Ovary (tissue), 9 donors: Measurements from ENCODE around the gene WIPF3. TPM values are rescaled to one million over a fixed set of nuclear protein-coding genes. Genes with fewer than 3 reads are reported as not detected.
"Not testable (repeated sequence)": the region's sequence is repeated elsewhere in the genome, so short reads cannot be mapped to it uniquely, and the experiment has no call there.

Source experiments
- DNase-seq, 5 donors: peaks; one replicate each; pipeline ENCODE4 v3.0.0-alpha.2; 2019 to 2020
- H3K27ac ChIP-seq, 2 donors: fragments of 200-600 bp; one replicate each; pipeline versions ENCODE4 v1.5.1 to v1.8.0; 2019 to 2022
- H3K27me3 ChIP-seq: fragments of 200-600 bp; one replicate; pipeline ENCODE4 v1.8.0; 2022
- H3K36me3 ChIP-seq: fragments of 200-600 bp; sonication (generic); one replicate; pipeline ENCODE4 v1.5.1; 2019
- H3K4me1 ChIP-seq: one replicate; pipeline ENCODE4 v1.8.1; 2013; ENCODE audit warnings: mild to moderate bottlenecking, moderate library complexity; ENCODE audit not compliant: insufficient read depth
- H3K4me3 ChIP-seq: fragments of 200-600 bp; sonication (generic); one replicate; pipeline ENCODE4 v1.5.1; 2017
- H3K9me3 ChIP-seq, 2 donors: fragments of 200-600 bp in 1 of 2; sonication (generic) in 1 of 2; one replicate each; pipeline versions ENCODE4 v1.5.1 to v1.8.1; 2013 to 2019; ENCODE audit warnings: mild to moderate bottlenecking in 1 of 2, moderate library complexity in 1 of 2
- CTCF ChIP-seq, 3 donors: fragments of 450-650 bp in 2 of 3; fragments of 200-600 bp in 1 of 3; IDR thresholded peaks; one replicate each; pipeline versions ENCODE4 v1.5.1 to v1.8.0; 2016 to 2022; ENCODE audit warnings: antibody characterized with exemption in 3 of 3, mild to moderate bottlenecking in 1 of 3
- EP300 ChIP-seq: sonication (generic); formaldehyde crosslinking; IDR thresholded peaks from one replicate; pipeline ENCODE4 v1.6.1; 2017; ENCODE audit warnings: antibody characterized with exemption
- POLR2A ChIP-seq: fragments of 450-650 bp; IDR thresholded peaks from one replicate; pipeline ENCODE4 v1.6.1; 2017; ENCODE audit warnings: antibody characterized with exemption, mild to moderate bottlenecking, moderate library complexity
- WGBS, 3 donors: extraction: QIAGEN DNeasy Blood & Tissue Kit in 1 of 3; methylation state at CpG; one replicate each; pipeline versions ENCODE4 v1.1.5 to v1.1.7; 2013 to 2017; 5-methylcytosine and 5-hydroxymethylcytosine counted together
- intact Hi-C, 4 donors: fragments of 100-400 bp; cut with DNase I; formaldehyde crosslinking; loops; one replicate each; pipeline versions ENCODE4 v1.11.0 to v1.15.1; 2022 to 2023
- polyA plus RNA-seq, 2 donors: library from polyadenylated mRNA; stranded (reverse); fragments of 200-250 nt in 1 of 2; fragments of 350-450 nt in 1 of 2; fragmentation: Illumina TruSeq in 1 of 2; extraction: RNeasy Lipid Tissue Mini Kit (QIAGEN cat#74804) in 1 of 2; gene quantifications; one replicate each; pipeline ENCODE4 v1.2.3, GENCODE V29; 2013 to 2014
- total RNA-seq, 7 donors: library from RNA; depleted of rRNA in 2 of 7; stranded (reverse); fragments of >200 nt in 2 of 7; fragmentation: NEBNext Ultra II Directional in 3 of 7; extraction: Animal tissue kit (Norgen Biotek cat#: 25700) in 3 of 7; gene quantifications; one replicate each; pipeline versions ENCODE4 v1.1.0 to v1.2.4, GENCODE V29; 2016 to 2023
- donor health status: DM: no; HTN: no; CAD: no; lungs with moderate emphysema.
- donor health status: DM: no; HTN: no; CAD: no.
- donor health status: Bipolar disorder and iron deficiency.
- donor health status: DM: yes; HTN: yes; CAD: no.
- donor health status: DM: no; HTN: no; CAD: no.
- donor health status: DM: yes; HTN: yes; CAD: no.

WIPF3 gene
- total and polyA plus RNA-seq, 9 donors = 15.3 to 122 (median 53.3) TPM

DNA sequence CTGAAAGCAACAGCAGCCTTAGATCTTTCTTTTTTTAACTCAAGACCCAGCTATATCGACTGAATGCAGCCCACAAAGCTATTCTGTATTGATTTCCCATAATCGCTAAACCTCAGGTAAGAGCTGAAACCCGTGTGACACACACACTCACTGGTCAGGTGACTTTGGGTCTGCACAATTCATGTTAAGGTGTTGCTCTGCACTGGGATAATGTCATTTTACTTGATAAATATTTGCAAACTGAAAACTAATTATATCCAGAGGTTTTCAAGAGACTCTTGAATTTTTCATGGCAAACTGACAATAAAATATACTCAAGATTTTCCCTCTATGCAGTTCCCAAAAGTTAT, 150.2 kb downstream of the WIPF3 start:
- Histone ChIP-seq H3K4me1 (no peaks in the 10 kb centered on the region), H3K4me3 (no peak overlapping the region), H3K27me3 (no peaks in the 10 kb centered on the region), H3K27ac (no peak overlapping the region), H3K36me3 (no peaks in the 10 kb centered on the region), H3K9me3 (no peaks in the 10 kb centered on the region)
- TF ChIP-seq POLR2A (no peak), CTCF (IDR thresholded peaks at IDR 0.05) (no peak), EP300 (no peak)
- DNase-seq = no peak
- WGBS, 3 donors = 82 to 89% (median 87%) methylated on average over 3 of the region's 3 CpGs
- intact Hi-C loops = no loop called here

DNA sequence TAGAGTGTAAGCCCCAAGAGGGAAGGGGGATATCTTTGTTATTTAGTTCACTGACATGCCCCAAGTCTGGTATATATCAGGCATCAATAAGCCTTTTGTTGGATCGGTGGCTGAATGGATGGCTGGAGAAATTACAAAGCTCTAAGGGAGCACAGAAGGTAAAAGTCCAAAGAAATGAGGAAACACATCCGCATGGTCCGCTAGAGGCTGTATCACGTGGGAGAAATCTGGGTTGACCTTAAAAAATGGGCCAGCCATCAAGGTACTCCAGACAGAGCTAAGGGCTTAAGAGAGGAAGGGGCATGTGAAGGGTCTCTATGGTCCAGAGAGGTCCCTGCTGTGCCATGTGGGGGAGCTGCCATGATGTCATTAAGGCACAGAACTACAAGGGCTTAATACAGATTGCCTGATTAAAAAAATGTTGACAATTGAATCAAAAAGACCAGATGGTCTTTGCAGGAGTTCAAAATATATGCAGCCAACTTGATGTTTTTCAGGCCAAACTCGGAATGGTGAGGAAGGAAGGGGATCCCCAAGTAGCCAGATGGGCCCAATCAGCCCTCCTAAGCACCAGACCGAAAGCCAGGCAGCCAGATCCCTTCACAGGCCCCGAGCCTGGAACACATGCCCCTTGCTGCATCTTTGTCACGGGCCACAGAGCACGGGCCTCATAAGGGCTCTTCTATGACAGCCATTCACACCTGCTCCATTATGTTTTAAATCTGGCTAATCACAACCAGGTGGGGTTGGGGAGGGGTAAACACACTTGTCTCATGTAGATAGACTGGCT, 151.4 kb downstream of the WIPF3 start:
- Histone ChIP-seq H3K27me3 (no peaks in the 10 kb centered on the region), H3K9me3 (no peaks in the 10 kb centered on the region), H3K36me3 (no peaks in the 10 kb centered on the region), H3K4me1 (no peaks in the 10 kb centered on the region), H3K4me3 (no peak overlapping the region), H3K27ac (no peak overlapping the region)
- no peak for DNase-seq
- TF ChIP-seq CTCF (IDR thresholded peaks at IDR 0.05) (no peak), POLR2A (no peak), EP300 (no peak)
- intact Hi-C loops = no loop called here
- WGBS, 3 donors = 88 to 89% (median 88%) methylated on average over 9 of the region's 9 CpGs

GRCh38 chr7:29958667-29959358, 152.5 kb downstream of the WIPF3 start:
- Histone ChIP-seq H3K4me1 (no peaks in the 10 kb centered on the region), H3K4me3 (no peak overlapping the region), H3K9me3 (no peaks in the 10 kb centered on the region), H3K27ac (no peak overlapping the region), H3K27me3 (no peaks in the 10 kb centered on the region), H3K36me3 (no peaks in the 10 kb centered on the region)
- no peak for DNase-seq
- no peak for TF ChIP-seq POLR2A
- TF ChIP-seq CTCF (IDR thresholded peaks at IDR 0.05) = no peak
- TF ChIP-seq EP300 = no peak
- intact Hi-C loops = no loop called here
- WGBS, 3 donors = 93 to 94% (median 94%) methylated on average over 8 of the region's 8 CpGs

DNA sequence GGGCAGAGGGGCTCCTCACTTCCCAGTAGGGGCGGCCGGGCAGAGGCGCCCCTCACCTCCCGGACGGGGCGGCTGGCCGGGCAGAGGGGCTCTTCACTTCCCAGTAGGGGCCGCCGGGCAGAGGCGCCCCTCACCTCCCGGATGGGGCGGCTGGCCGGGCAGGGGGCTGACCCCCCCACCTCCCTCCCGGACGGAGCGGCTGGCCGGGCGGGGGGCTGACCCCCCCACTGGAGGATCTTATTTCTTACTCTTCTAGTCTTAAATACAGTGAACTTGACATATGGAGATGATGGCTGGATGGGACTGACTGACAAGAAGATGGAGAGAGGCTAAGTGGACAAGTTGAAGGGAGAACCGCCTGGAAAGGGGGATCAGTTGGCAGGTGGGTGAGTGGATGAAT, 155.3 kb downstream of the WIPF3 start:
- H3K4me3 ChIP-seq, H3K4me1 ChIP-seq, H3K36me3 ChIP-seq, H3K9me3 ChIP-seq, H3K27ac ChIP-seq, DNase-seq, H3K27me3 ChIP-seq, intact Hi-C loops: not testable (repeated sequence)
- 90 to 97% (median 96%) methylated on average over 12 to 18 of the region's 19 CpGs for WGBS, 3 donors

DNA sequence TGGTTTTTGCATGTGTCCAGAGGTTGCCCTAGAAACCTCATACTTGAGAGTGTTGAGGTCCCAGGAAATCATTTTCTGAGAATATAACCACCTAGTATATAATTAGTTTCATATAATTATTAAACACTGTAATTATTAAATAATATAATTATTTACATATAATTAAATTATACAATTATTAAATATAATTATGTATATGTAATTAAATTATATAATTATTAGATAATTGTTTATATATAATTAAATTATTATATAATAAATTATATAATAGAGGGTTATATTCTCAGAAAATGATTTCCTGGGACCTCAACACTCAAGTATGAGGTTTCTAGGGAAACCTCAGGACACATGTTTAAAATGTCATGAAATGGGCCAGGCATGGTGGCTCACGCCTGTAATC, 155.7 kb downstream of the WIPF3 start:
- WGBS, 3 donors = 90 to 98% (median 95%) methylated on average over 1 of the region's 1 CpG
- DNase-seq = no peak
- Histone ChIP-seq H3K9me3 (no peaks in the 10 kb centered on the region), H3K4me1 (peaks cover 2% of the 10 kb centered on the region), H3K36me3 (no peaks in the 10 kb centered on the region), H3K27ac (no peak overlapping the region), H3K4me3 (no peak overlapping the region), H3K27me3 (no peaks in the 10 kb centered on the region)
- TF ChIP-seq EP300 (no peak), POLR2A (no peak), CTCF (IDR thresholded peaks at IDR 0.05) (no peak)
- intact Hi-C loops = no loop called here
